ENCODE measurements around the gene CALN1. TPM values are rescaled to one million over a fixed set of nuclear protein-coding genes. Genes with fewer than 3 reads are reported as not detected.

The CALN1 gene
- polyA plus RNA-seq, 4 donors: under 0.01 to 0.07 (median 0.06) TPM; not detected in 1

- Histone ChIP-seq H3K4me1 (ENCODE audit: control insufficient read depth in 3 of 3, insufficient read depth in 2 of 3, low read depth in 1 of 3, low read length in 2 of 3) (no peaks in the 10 kb centered on the region), H3K9me3 (ENCODE audit: control insufficient read depth in 2 of 2, insufficient read depth in 1 of 2, low read depth in 1 of 2, low read length in 1 of 2) (peaks cover 7 to 39% of the 10 kb centered on the region in 2 donors), H3K27me3 (ENCODE audit: control insufficient read depth in 3 of 3, insufficient read depth in 3 of 3, low read length in 3 of 3) (no peaks in the 10 kb centered on the region), H3K27ac (ENCODE audit: low read depth in 1 of 3, low read length in 2 of 3) (no peak overlapping the region), H3K4me3 (ENCODE audit: low read depth in 1 of 3, low read length in 3 of 3) (no peak overlapping the region), H3K36me3 (ENCODE audit: control insufficient read depth in 3 of 3, insufficient read depth in 2 of 3, low read depth in 1 of 3, low read length in 3 of 3) (no peaks in the 10 kb centered on the region)
- FAIRE-seq (no peak), DNase-seq (no peak)
- 59 to 77% (median 66%) methylated on average over 2 of the region's 2 CpGs for WGBS, 3 donors
Measured at GRCh38 chr7:72140566-72140965, 271.6 kb downstream of the CALN1 start.

- H3K27me3 ChIP-seq (ENCODE audit: control insufficient read depth in 3 of 3, insufficient read depth in 3 of 3, low read length in 3 of 3): no peaks in the 10 kb centered on the region
- H3K9me3 ChIP-seq (ENCODE audit: control insufficient read depth in 2 of 2, insufficient read depth in 1 of 2, low read depth in 1 of 2, low read length in 1 of 2): peaks cover 0 to 6% of the 10 kb centered on the region in 2 donors
- no peaks in the 10 kb centered on the region for H3K4me1 ChIP-seq (ENCODE audit: control insufficient read depth in 3 of 3, insufficient read depth in 2 of 3, low read depth in 1 of 3, low read length in 2 of 3)
- no peak overlapping the region for H3K4me3 ChIP-seq (ENCODE audit: low read depth in 1 of 3, low read length in 3 of 3)
- H3K27ac ChIP-seq (ENCODE audit: low read depth in 1 of 3, low read length in 2 of 3): no peak overlapping the region
- no peak for FAIRE-seq
- 55 to 76% (median 57%) methylated on average over 1 of the region's 1 CpG for WGBS, 3 donors
- no peak for DNase-seq
- H3K36me3 ChIP-seq (ENCODE audit: control insufficient read depth in 3 of 3, insufficient read depth in 2 of 3, low read depth in 1 of 3, low read length in 3 of 3): no peaks in the 10 kb centered on the region
Measured at GRCh38 chr7:72127136-72127535, 285.0 kb downstream of the CALN1 start.

- H3K4me1 ChIP-seq (ENCODE audit: control insufficient read depth in 3 of 3, insufficient read depth in 2 of 3, low read depth in 1 of 3, low read length in 2 of 3): no peaks in the 10 kb centered on the region
- no peak for DNase-seq
- H3K36me3 ChIP-seq (ENCODE audit: control insufficient read depth in 3 of 3, insufficient read depth in 2 of 3, low read depth in 1 of 3, low read length in 3 of 3): no peaks in the 10 kb centered on the region
- no peak overlapping the region for H3K27ac ChIP-seq (ENCODE audit: low read depth in 1 of 3, low read length in 2 of 3)
- 64 to 74% (median 67%) methylated on average over 5 of the region's 5 CpGs for WGBS, 3 donors
- no peak for FAIRE-seq
- H3K4me3 ChIP-seq (ENCODE audit: low read depth in 1 of 3, low read length in 3 of 3): no peak overlapping the region
- peaks cover 0 to 6% of the 10 kb centered on the region in 2 donors for H3K9me3 ChIP-seq (ENCODE audit: control insufficient read depth in 2 of 2, insufficient read depth in 1 of 2, low read depth in 1 of 2, low read length in 1 of 2)
- H3K27me3 ChIP-seq (ENCODE audit: control insufficient read depth in 3 of 3, insufficient read depth in 3 of 3, low read length in 3 of 3): no peaks in the 10 kb centered on the region
Measured at GRCh38 chr7:72123913-72124312, 288.2 kb downstream of the CALN1 start.

GRCh38 chr7:72118366-72118765 lies 293.8 kb downstream of the CALN1 start:
- no peaks in the 10 kb centered on the region for H3K27me3 ChIP-seq (ENCODE audit: control insufficient read depth in 3 of 3, insufficient read depth in 3 of 3, low read length in 3 of 3)
- DNase-seq (no peak), FAIRE-seq (no peak)
- no peak overlapping the region for H3K4me3 ChIP-seq (ENCODE audit: low read depth in 1 of 3, low read length in 3 of 3)
- peaks cover 2 to 5% of the 10 kb centered on the region in 2 donors for H3K9me3 ChIP-seq (ENCODE audit: control insufficient read depth in 2 of 2, insufficient read depth in 1 of 2, low read depth in 1 of 2, low read length in 1 of 2)
- 24 to 58% (median 25%) methylated on average over 3 of the region's 3 CpGs for WGBS, 3 donors
- H3K4me1 ChIP-seq (ENCODE audit: control insufficient read depth in 3 of 3, insufficient read depth in 2 of 3, low read depth in 1 of 3, low read length in 2 of 3): no peaks in the 10 kb centered on the region
- no peak overlapping the region for H3K27ac ChIP-seq (ENCODE audit: low read depth in 1 of 3, low read length in 2 of 3)
- H3K36me3 ChIP-seq (ENCODE audit: control insufficient read depth in 3 of 3, insufficient read depth in 2 of 3, low read depth in 1 of 3, low read length in 3 of 3): no peaks in the 10 kb centered on the region

GRCh38 chr7:72114129-72114528 lies 298.0 kb downstream of the CALN1 start:
- Histone ChIP-seq H3K4me3 (ENCODE audit: low read depth in 1 of 3, low read length in 3 of 3) (no peak overlapping the region), H3K27ac (ENCODE audit: low read depth in 1 of 3, low read length in 2 of 3) (no peak overlapping the region), H3K27me3 (ENCODE audit: control insufficient read depth in 3 of 3, insufficient read depth in 3 of 3, low read length in 3 of 3) (no peaks in the 10 kb centered on the region), H3K36me3 (ENCODE audit: control insufficient read depth in 3 of 3, insufficient read depth in 2 of 3, low read depth in 1 of 3, low read length in 3 of 3) (no peaks in the 10 kb centered on the region), H3K9me3 (ENCODE audit: control insufficient read depth in 2 of 2, insufficient read depth in 1 of 2, low read depth in 1 of 2, low read length in 1 of 2) (peaks cover 5 to 9% of the 10 kb centered on the region in 2 donors), H3K4me1 (ENCODE audit: control insufficient read depth in 3 of 3, insufficient read depth in 2 of 3, low read depth in 1 of 3, low read length in 2 of 3) (no peaks in the 10 kb centered on the region)
- WGBS, 3 donors: 73 to 85% (median 76%) methylated on average over 2 of the region's 2 CpGs
- DNase-seq: no peak
- FAIRE-seq: no peak

GRCh38 chr7:72112992-72113391 lies 299.1 kb downstream of the CALN1 start:
- WGBS, 3 donors: 48 to 56% (median 48%) methylated on average over 5 of the region's 5 CpGs
- no peak overlapping the region for H3K4me3 ChIP-seq (ENCODE audit: low read depth in 1 of 3, low read length in 3 of 3)
- H3K27me3 ChIP-seq (ENCODE audit: control insufficient read depth in 3 of 3, insufficient read depth in 3 of 3, low read length in 3 of 3): no peaks in the 10 kb centered on the region
- DNase-seq: no peak
- H3K27ac ChIP-seq (ENCODE audit: low read depth in 1 of 3, low read length in 2 of 3): no peak overlapping the region
- no peaks in the 10 kb centered on the region for H3K4me1 ChIP-seq (ENCODE audit: control insufficient read depth in 3 of 3, insufficient read depth in 2 of 3, low read depth in 1 of 3, low read length in 2 of 3)
- no peaks in the 10 kb centered on the region for H3K36me3 ChIP-seq (ENCODE audit: control insufficient read depth in 3 of 3, insufficient read depth in 2 of 3, low read depth in 1 of 3, low read length in 3 of 3)
- FAIRE-seq: no peak
- peaks cover 6 to 15% of the 10 kb centered on the region in 2 donors for H3K9me3 ChIP-seq (ENCODE audit: control insufficient read depth in 2 of 2, insufficient read depth in 1 of 2, low read depth in 1 of 2, low read length in 1 of 2)

GRCh38 chr7:72112530-72112929 lies 299.6 kb downstream of the CALN1 start:
- no peak overlapping the region for H3K4me3 ChIP-seq (ENCODE audit: low read depth in 1 of 3, low read length in 3 of 3)
- no peaks in the 10 kb centered on the region for H3K4me1 ChIP-seq (ENCODE audit: control insufficient read depth in 3 of 3, insufficient read depth in 2 of 3, low read depth in 1 of 3, low read length in 2 of 3)
- no peaks in the 10 kb centered on the region for H3K36me3 ChIP-seq (ENCODE audit: control insufficient read depth in 3 of 3, insufficient read depth in 2 of 3, low read depth in 1 of 3, low read length in 3 of 3)
- no peak overlapping the region for H3K27ac ChIP-seq (ENCODE audit: low read depth in 1 of 3, low read length in 2 of 3)
- H3K27me3 ChIP-seq (ENCODE audit: control insufficient read depth in 3 of 3, insufficient read depth in 3 of 3, low read length in 3 of 3): no peaks in the 10 kb centered on the region
- no peak for DNase-seq
- 50 to 52% (median 52%) methylated on average over 4 of the region's 4 CpGs for WGBS, 3 donors
- no peak for FAIRE-seq
- H3K9me3 ChIP-seq (ENCODE audit: control insufficient read depth in 2 of 2, insufficient read depth in 1 of 2, low read depth in 1 of 2, low read length in 1 of 2): peaks cover 6 to 17% of the 10 kb centered on the region in 2 donors

- no peaks in the 10 kb centered on the region for H3K27me3 ChIP-seq (ENCODE audit: control insufficient read depth in 3 of 3, insufficient read depth in 3 of 3, low read length in 3 of 3)
- DNase-seq: no peak
Measured at GRCh38 chr7:72111086-72111485, 301.1 kb downstream of the CALN1 start.

GRCh38 chr7:72109566-72109965 lies 302.6 kb downstream of the CALN1 start:
- FAIRE-seq: no peak
- peaks cover 3 to 22% of the 10 kb centered on the region in 2 donors for H3K9me3 ChIP-seq (ENCODE audit: control insufficient read depth in 2 of 2, insufficient read depth in 1 of 2, low read depth in 1 of 2, low read length in 1 of 2)
- DNase-seq: no peak
- WGBS, 3 donors: 93 to 98% (median 95%) methylated on average over 8 of the region's 8 CpGs
- no peak overlapping the region for H3K4me3 ChIP-seq (ENCODE audit: low read depth in 1 of 3, low read length in 3 of 3)
- H3K27me3 ChIP-seq (ENCODE audit: control insufficient read depth in 3 of 3, insufficient read depth in 3 of 3, low read length in 3 of 3): no peaks in the 10 kb centered on the region
- no peak overlapping the region for H3K27ac ChIP-seq (ENCODE audit: low read depth in 1 of 3, low read length in 2 of 3)
- H3K4me1 ChIP-seq (ENCODE audit: control insufficient read depth in 3 of 3, insufficient read depth in 2 of 3, low read depth in 1 of 3, low read length in 2 of 3): no peaks in the 10 kb centered on the region
- no peaks in the 10 kb centered on the region for H3K36me3 ChIP-seq (ENCODE audit: control insufficient read depth in 3 of 3, insufficient read depth in 2 of 3, low read depth in 1 of 3, low read length in 3 of 3)

More at GRCh38 chr7:72111086-72111485, 301.1 kb downstream of the CALN1 start:
- H3K36me3 ChIP-seq (ENCODE audit: control insufficient read depth in 3 of 3, insufficient read depth in 2 of 3, low read depth in 1 of 3, low read length in 3 of 3): no peaks in the 10 kb centered on the region
- no peak for FAIRE-seq
- H3K27ac ChIP-seq (ENCODE audit: low read depth in 1 of 3, low read length in 2 of 3): no peak overlapping the region
- no peaks in the 10 kb centered on the region for H3K4me1 ChIP-seq (ENCODE audit: control insufficient read depth in 3 of 3, insufficient read depth in 2 of 3, low read depth in 1 of 3, low read length in 2 of 3)
- H3K4me3 ChIP-seq (ENCODE audit: low read depth in 1 of 3, low read length in 3 of 3): no peak overlapping the region
- 90 to 92% (median 91%) methylated on average over 8 of the region's 8 CpGs for WGBS, 3 donors
- peaks cover 3 to 22% of the 10 kb centered on the region in 2 donors for H3K9me3 ChIP-seq (ENCODE audit: control insufficient read depth in 2 of 2, insufficient read depth in 1 of 2, low read depth in 1 of 2, low read length in 1 of 2)
